ENCODE measurements around the gene PRSS12.
"Not testable (repeated sequence)": the region's sequence is repeated elsewhere in the genome, so short reads cannot be mapped to it uniquely, and the experiment has no call there.

PRSS12 gene

DNA sequence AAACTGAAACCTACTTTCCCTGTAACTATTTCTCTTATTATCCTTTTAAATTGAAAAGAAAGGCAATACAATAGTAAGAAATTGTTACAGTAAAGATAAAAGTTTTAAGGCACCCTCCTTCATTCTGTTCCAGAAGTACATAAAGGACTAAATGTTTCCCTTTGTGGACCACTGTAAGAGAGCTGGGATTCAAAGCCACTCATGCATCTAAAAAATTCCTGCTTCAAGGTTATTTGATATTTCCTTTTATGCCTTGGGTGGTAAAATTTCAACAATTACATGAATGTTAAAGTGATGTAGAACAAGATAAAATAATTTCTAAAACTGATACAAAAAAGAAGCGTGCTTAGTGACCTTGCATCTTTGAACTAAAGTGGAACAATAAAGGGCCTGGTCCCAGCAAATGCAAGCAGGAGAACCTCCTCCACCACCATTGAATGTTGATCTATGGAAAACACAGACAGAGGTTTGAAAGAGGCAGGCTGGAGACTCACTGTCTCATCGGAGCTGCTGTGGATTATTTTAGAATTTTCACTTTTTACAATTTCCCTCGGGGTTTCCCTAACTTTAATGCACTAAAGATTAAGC lies 42.3 kb upstream of the PRSS12 start:
- TF ChIP-seq, protein P1, sequence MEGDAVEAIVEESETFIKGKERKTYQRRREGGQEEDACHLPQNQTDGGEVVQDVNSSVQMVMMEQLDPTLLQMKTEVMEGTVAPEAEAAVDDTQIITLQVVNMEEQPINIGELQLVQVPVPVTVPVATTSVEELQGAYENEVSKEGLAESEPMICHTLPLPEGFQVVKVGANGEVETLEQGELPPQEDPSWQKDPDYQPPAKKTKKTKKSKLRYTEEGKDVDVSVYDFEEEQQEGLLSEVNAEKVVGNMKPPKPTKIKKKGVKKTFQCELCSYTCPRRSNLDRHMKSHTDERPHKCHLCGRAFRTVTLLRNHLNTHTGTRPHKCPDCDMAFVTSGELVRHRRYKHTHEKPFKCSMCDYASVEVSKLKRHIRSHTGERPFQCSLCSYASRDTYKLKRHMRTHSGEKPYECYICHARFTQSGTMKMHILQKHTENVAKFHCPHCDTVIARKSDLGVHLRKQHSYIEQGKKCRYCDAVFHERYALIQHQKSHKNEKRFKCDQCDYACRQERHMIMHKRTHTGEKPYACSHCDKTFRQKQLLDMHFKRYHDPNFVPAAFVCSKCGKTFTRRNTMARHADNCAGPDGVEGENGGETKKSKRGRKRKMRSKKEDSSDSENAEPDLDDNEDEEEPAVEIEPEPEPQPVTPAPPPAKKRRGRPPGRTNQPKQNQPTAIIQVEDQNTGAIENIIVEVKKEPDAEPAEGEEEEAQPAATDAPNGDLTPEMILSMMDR (IDR thresholded peaks at IDR 0.05; ENCODE audit: control insufficient read depth, extremely low read depth, insufficient read depth), result no peak
- DNase-seq (ENCODE audit: low read depth), result no peak
- H3K4me3 ChIP-seq (ENCODE audit: low read depth, low read length), result no peak overlapping the region

DNA sequence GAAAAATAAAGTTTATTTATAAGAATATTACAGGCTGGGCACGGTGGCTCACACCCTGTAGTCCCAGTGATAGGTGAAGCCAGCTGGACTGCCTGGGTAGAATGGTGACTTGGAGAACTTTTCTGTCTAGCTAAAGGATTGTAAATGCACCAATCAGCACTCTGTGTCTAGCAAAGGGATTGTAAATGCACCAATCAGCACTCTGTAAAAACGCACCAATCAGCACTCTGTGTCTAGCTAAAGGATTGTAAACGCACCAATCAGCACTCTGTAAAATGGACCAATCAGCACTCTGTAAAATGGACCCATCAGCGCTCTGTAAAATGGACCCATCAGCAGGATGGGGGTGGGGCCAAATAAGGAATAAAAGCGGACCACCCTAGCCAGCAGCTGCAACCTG lies 39.7 kb upstream of the PRSS12 start:
- not testable (repeated sequence) for H3K4me3 ChIP-seq (ENCODE audit: low read depth, low read length); DNase-seq (ENCODE audit: low read depth)

DNA sequence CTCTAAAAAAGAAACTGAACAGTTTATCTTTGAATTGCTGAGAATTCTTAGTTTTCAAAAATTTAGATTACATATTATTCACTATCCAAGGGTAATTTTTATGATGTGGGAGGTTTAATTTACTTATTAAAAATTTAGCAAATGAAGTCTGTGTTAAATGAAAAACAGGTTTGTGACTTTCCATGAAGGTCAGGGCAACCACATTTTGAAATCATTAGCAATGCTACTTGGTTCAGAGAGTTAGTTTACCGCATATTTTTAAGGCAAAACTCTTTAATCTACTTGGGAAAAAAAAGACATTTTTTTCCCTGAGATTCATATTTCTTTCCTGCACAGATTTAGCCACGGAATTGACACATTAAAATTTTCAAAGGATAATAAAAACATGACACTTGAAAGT lies 37.3 kb upstream of the PRSS12 start:
- TF ChIP-seq, protein P1 (IDR thresholded peaks at IDR 0.05; ENCODE audit: control insufficient read depth, extremely low read depth, insufficient read depth), result no peak
- no peak for DNase-seq (ENCODE audit: low read depth)
- H3K4me3 ChIP-seq (ENCODE audit: low read depth, low read length), result no peak overlapping the region

DNA sequence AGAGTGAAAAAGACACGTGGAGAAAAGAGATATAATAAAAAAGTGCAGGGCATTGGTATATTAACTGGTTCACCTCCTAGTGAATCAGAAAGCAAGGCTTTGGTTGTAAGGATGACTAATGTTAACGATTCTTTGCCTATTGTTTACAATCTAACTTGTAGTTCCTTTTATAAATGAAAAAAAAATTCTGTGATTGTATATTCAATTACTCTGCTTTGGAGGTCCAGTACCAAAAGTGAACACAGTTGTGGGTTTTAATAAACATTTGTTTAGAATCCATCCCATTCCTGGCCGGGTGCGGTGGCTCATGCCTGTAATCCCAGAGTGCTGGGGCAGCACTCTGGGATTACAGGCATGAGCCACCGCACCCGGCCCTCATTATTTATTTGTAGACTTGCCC lies 36.9 kb upstream of the PRSS12 start:
- H3K4me3 ChIP-seq (ENCODE audit: low read depth, low read length), result no peak overlapping the region
- TF ChIP-seq, protein P1 (IDR thresholded peaks at IDR 0.05; ENCODE audit: control insufficient read depth, extremely low read depth, insufficient read depth), result no peak
- DNase-seq (ENCODE audit: low read depth), result no peak

DNA sequence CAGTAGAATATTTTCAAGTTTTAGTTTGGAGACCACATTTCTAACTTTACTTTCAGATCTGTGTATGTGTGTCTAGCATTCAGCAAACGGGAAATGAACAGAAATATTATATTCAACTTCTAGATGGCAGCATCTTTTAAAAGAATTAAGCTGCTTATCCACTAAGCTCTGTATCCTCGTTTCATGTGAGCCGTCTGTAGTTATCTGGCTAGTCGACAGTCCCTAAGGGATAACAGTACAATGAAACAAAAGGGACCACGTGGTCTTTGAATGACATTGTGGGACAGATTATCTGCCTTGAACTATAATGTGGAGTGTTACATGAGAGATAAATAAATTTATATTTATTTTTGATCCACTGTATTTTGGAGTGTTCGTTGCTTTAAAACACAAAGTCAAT lies 35.8 kb upstream of the PRSS12 start:
- TF ChIP-seq, protein P1 (IDR thresholded peaks at IDR 0.05; ENCODE audit: control insufficient read depth, extremely low read depth, insufficient read depth), result no peak
- no peak for DNase-seq (ENCODE audit: low read depth)
- no peak overlapping the region for H3K4me3 ChIP-seq (ENCODE audit: low read depth, low read length)

DNA sequence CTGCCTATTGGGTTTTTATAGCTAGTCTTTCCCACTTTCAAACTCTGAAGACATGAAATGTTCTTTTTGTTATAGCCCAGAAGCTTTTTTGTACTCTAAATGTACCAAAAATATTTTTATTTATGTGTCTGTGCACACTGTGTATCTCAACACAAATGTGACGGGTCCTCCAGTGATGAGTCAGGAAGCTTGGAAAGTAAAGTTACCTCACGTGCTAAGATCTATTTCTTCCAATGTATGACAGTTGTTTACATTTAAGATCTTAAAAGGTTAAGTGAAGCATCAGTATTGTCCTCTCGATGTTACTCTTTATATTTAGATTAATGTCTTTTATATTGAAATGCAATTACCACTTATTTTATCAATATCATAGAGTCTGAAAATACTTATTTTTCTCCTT lies 29.1 kb upstream of the PRSS12 start:
- DNase-seq (ENCODE audit: low read depth), result no peak
- TF ChIP-seq, protein P1 (IDR thresholded peaks at IDR 0.05; ENCODE audit: control insufficient read depth, extremely low read depth, insufficient read depth), result no peak

DNA sequence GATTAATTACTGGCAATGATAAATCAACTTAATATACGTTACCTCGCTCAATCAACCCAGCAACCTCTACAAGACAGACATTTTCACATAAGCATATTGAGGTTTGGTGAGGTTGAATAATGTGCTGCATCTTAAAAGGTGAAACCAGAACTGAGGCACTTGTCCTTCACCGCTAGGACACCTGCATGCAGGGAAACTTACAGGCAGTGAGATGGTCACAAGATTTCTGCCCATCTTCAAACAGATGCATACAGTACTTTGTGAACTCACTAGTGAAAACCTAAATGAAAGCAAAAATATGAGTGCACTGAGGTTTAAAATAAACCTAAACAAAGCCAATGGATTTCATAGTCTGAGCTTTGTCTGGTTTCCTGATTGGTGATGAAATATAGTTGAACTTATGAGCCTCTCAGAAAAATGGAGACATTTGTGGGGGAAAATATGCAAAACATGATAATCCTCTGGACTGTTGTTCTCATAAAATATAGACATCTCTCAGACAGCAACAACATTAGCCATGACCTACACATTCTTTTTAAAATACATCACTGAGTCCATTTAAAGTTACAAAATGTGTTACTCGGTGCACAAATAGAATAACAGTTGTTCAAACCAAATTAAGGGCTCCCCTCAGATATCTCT lies 20.9 kb upstream of the PRSS12 start:
- TF ChIP-seq, protein P1 (IDR thresholded peaks at IDR 0.05; ENCODE audit: control insufficient read depth, extremely low read depth, insufficient read depth), result no peak
- no peak for DNase-seq (ENCODE audit: low read depth)
- H3K4me3 ChIP-seq (ENCODE audit: low read depth, low read length), result no peak overlapping the region

More for the DNA sequence above, 29.1 kb upstream of the PRSS12 start:
- no peak overlapping the region for H3K4me3 ChIP-seq (ENCODE audit: low read depth, low read length)
